Suprapubic skin (tissue), 4 donors: Measurements from ENCODE around the gene LNPEP. TPM values are rescaled to one million over a fixed set of nuclear protein-coding genes. Genes with fewer than 3 reads are reported as not detected.

Source experiments
- DNase-seq, 2 donors: peaks; one replicate each; pipeline ENCODE4 v3.0.0-alpha.2; 2019; ENCODE audit warnings: low spot score in 2 of 2
- H3K27ac ChIP-seq: fragments of 200-600 bp; sonication (generic); one replicate; pipeline ENCODE4 v1.5.1; 2019
- H3K27me3 ChIP-seq: fragments of 200-600 bp; sonication (generic); one replicate; pipeline ENCODE4 v1.5.1; 2019
- H3K36me3 ChIP-seq: fragments of 200-600 bp; sonication (generic); one replicate; pipeline ENCODE4 v1.5.1; 2019
- H3K4me1 ChIP-seq: fragments of 200-600 bp; sonication (generic); one replicate; pipeline ENCODE4 v1.5.1; 2019
- H3K4me3 ChIP-seq: fragments of 200-600 bp; sonication (generic); one replicate; pipeline ENCODE4 v1.5.1; 2019; ENCODE audit warnings: mild to moderate bottlenecking
- H3K9me3 ChIP-seq: fragments of 200-600 bp; sonication (generic); one replicate; pipeline ENCODE4 v1.5.1; 2019
- EP300 ChIP-seq: sonication (generic); formaldehyde crosslinking; IDR thresholded peaks from one replicate; pipeline ENCODE4 v1.6.1; 2017; ENCODE audit warnings: antibody characterized with exemption
- POLR2A ChIP-seq, 2 donors: fragments of 450-650 bp; IDR thresholded peaks; one replicate each; pipeline ENCODE4 v1.6.1; 2017; ENCODE audit warnings: antibody characterized with exemption in 2 of 2, mild to moderate bottlenecking in 2 of 2, moderate library complexity in 2 of 2
- POLR2AphosphoS5 ChIP-seq, 3 donors: sonication (generic); formaldehyde crosslinking; IDR thresholded peaks; one replicate each; pipeline ENCODE4 v1.6.1; 2017; ENCODE audit warnings: antibody characterized with exemption in 3 of 3
- WGBS: methylation state at CpG from one replicate; pipeline ENCODE4 v1.1.5; 2018; 5-methylcytosine and 5-hydroxymethylcytosine counted together
- total RNA-seq, 4 donors: library from RNA; depleted of rRNA; stranded (reverse); fragments of >200 nt; gene quantifications; one replicate each; pipeline ENCODE4 v1.1.0, GENCODE V29; 2016
- TF ChIP-seq, protein P1 (sequence below), 2 donors: fragments of 200-600 bp in 1 of 2; fragments of 450-650 bp in 1 of 2; sonication (generic) in 1 of 2; IDR thresholded peaks; one replicate each; pipeline ENCODE4 v1.5.1; 2016 to 2019; ENCODE audit warnings: antibody characterized with exemption in 2 of 2, mild to moderate bottlenecking in 1 of 2, moderate library complexity in 1 of 2

The LNPEP gene
- total RNA-seq, 4 donors from 2014 or later: 43.7 to 107 (median 69.9) TPM

DNA sequence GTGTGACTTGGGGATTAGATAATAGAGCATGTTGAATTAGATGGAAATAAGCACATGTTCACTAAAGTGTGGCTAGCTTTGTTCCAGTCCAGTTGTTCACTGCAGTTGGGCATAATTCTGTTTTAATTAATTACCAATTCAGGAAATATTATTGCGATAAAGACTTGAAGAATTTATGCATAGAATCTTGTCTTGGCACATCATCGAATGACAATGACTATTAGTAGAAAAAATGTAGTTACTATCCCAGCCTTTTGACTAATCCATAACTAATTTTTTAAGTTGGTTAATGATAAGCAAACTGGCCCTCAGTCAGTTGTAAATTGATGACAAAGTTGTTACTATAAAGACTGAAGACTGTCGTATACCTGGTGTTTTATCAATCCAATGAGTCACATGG lies 10.5 kb downstream of the LNPEP start:
- no peak for DNase-seq
- no peak for TF ChIP-seq POLR2A (IDR thresholded peaks at IDR 0.05)
- TF ChIP-seq EP300: no peak
- TF ChIP-seq, protein P1, sequence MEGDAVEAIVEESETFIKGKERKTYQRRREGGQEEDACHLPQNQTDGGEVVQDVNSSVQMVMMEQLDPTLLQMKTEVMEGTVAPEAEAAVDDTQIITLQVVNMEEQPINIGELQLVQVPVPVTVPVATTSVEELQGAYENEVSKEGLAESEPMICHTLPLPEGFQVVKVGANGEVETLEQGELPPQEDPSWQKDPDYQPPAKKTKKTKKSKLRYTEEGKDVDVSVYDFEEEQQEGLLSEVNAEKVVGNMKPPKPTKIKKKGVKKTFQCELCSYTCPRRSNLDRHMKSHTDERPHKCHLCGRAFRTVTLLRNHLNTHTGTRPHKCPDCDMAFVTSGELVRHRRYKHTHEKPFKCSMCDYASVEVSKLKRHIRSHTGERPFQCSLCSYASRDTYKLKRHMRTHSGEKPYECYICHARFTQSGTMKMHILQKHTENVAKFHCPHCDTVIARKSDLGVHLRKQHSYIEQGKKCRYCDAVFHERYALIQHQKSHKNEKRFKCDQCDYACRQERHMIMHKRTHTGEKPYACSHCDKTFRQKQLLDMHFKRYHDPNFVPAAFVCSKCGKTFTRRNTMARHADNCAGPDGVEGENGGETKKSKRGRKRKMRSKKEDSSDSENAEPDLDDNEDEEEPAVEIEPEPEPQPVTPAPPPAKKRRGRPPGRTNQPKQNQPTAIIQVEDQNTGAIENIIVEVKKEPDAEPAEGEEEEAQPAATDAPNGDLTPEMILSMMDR (IDR thresholded peaks at IDR 0.05): no peak
- TF ChIP-seq POLR2AphosphoS5 (IDR thresholded peaks at IDR 0.05): no peak
- Histone ChIP-seq H3K27ac (no peak overlapping the region), H3K4me1 (peaks cover 5% of the 10 kb centered on the region), H3K4me3 (no peak overlapping the region), H3K36me3 (no peaks in the 10 kb centered on the region), H3K9me3 (no peaks in the 10 kb centered on the region), H3K27me3 (no peaks in the 10 kb centered on the region)
- WGBS: 66% methylated on average over 3 of the region's 3 CpGs

DNA sequence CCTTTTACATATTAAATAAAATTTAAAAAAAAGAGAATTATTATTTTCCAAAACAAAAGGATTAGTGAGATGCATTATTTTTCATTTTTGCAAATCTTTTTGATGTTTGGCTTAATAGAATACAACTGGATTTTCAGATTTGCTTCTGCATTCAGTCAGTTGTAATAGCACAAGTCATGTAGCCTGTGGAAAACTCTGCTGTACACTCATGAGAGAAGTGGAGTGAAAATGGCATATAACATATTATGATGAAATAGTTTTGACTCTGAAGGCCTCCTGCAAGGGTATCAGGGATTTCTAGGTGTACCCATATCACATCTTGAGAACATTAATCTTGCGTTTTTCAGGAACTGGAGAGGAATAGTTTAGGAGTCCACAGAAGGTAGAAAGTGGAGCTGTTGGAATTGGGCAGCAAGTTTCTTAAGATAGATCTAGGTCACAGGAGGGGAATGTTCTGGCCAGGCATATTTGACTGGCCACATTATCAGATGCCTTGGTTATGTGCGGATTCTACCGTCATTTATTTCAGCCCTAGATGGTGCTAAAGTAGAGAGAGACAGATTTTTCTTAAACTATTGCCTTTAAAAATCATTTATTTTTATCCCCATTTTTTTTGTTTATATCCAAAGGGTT lies 16.4 kb downstream of the LNPEP start:
- no peaks in the 10 kb centered on the region for H3K36me3 ChIP-seq
- H3K4me3 ChIP-seq: no peak overlapping the region
- TF ChIP-seq EP300 (no peak), POLR2A (IDR thresholded peaks at IDR 0.05) (no peak), POLR2AphosphoS5 (IDR thresholded peaks at IDR 0.05) (no peak)
- TF ChIP-seq, protein P1 (IDR thresholded peaks at IDR 0.05): no peak
- H3K27me3 ChIP-seq: no peaks in the 10 kb centered on the region
- H3K4me1 ChIP-seq: peaks cover 22% of the 10 kb centered on the region
- no peaks in the 10 kb centered on the region for H3K9me3 ChIP-seq
- DNase-seq: no peak
- no peak overlapping the region for H3K27ac ChIP-seq
- 97% methylated on average over 3 of the region's 3 CpGs for WGBS

DNA sequence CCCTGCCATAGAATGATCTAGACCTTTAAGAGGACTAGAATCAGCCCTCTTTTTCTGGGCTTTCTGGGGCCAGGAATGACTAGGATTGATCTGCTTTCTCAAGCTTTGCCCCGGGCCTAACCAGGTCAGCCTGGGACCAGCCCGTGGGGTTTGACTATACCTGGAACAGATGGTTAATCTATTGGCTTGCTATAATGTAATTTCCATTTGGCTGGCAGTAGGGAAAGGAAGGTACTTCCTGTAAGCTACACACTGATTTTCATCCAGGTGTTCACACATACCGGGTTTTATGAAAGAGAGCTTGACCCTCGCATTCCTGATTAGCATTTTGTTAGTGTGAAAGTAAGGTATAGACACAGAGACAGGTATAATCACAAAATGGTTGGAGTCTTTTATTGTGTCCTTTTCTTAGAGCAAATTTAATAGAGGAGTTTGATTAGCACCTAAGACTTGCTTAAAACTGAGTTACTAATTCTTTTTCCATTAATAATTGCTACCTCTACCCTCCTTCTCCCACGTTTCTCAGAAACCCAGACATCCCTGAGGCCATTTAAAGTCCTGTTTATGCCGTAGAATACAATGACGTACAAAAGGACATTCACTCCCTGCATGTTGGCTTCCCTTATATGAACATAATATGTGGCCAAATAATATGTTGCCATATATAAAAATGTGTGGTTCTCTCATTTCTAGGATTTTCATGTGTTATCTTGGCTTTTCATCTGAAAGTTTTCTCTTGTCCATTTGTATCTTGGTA lies 17.3 kb downstream of the LNPEP start:
- no peak for DNase-seq
- Histone ChIP-seq H3K9me3 (no peaks in the 10 kb centered on the region), H3K36me3 (no peaks in the 10 kb centered on the region), H3K4me3 (no peak overlapping the region), H3K4me1 (peaks cover 30% of the 10 kb centered on the region), H3K27ac (peak overlapping the region; percentile 3), H3K27me3 (no peaks in the 10 kb centered on the region)
- WGBS: 56% methylated on average over 7 of the region's 7 CpGs
- TF ChIP-seq POLR2AphosphoS5 (IDR thresholded peaks at IDR 0.05): no peak
- no peak for TF ChIP-seq EP300
- TF ChIP-seq, protein P1 (IDR thresholded peaks at IDR 0.05): no peak
- TF ChIP-seq POLR2A (IDR thresholded peaks at IDR 0.05): no peak

DNA sequence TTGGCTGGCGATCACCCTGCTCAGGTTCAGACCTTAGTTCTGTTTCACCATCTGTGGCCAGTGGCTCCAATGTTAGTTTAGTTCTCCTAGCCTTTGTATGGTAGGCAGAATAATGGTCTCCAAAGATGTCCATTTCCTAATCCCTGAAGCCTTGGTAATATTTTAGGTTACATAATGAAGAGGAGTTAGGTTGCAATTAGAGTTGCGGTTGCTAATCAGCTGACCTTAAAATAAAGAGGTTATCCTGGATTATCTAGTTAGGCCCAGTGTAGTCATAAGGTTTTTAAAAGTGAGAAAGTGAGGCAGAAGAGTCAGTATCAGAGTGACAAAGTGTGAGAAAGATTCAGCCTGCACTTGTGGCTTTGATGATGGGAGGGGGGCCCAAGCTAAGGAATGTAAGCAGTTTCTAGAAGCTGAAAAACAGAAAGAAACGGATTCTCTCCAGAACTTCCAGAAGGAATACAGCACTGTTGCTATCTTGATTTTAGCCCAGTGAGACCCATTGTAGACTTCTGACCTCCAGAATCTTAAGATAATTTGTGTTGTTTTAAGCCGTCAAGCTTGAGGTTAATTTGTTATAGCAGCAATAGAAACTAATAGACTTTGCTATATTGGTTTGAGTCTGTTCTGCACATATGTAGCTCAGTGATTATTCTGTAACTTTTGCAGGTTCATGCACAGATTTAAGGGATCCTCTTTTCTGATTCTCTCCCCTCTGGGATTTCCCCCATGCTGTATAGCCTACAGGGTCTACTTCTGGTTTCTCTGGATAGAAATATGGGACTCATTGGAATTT lies 21.6 kb downstream of the LNPEP start:
- TF ChIP-seq EP300: no peak
- TF ChIP-seq, protein P1 (IDR thresholded peaks at IDR 0.05): no peak
- TF ChIP-seq POLR2AphosphoS5 (IDR thresholded peaks at IDR 0.05): no peak
- TF ChIP-seq POLR2A (IDR thresholded peaks at IDR 0.05): no peak
- Histone ChIP-seq H3K27ac (no peak overlapping the region), H3K9me3 (no peaks in the 10 kb centered on the region), H3K4me1 (peaks cover 48% of the 10 kb centered on the region), H3K27me3 (no peaks in the 10 kb centered on the region), H3K4me3 (no peak overlapping the region), H3K36me3 (no peaks in the 10 kb centered on the region)
- 88% methylated on average over 4 of the region's 4 CpGs for WGBS
- DNase-seq: no peak

DNA sequence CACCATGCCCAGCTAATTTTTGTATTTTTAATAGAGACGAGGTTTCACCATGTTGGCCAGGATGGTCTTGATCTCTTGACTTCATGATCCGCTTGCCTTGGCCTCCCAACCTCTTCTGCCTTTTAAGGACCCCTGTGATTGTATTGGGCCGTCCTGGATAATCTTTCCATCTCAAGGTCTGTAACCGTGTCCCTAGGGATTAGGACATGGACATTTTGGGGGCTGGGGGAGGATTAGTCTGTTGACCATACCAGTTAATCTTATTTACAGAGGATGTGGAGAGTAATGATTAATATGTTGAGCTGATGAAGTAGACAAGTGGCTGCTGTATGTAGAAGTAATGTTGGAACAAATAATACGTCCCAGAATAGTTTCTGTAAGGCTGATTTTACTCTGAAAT lies 23.1 kb downstream of the LNPEP start:
- Histone ChIP-seq H3K27ac (no peak overlapping the region), H3K4me1 (peaks cover 48% of the 10 kb centered on the region), H3K9me3 (no peaks in the 10 kb centered on the region), H3K27me3 (no peaks in the 10 kb centered on the region), H3K36me3 (no peaks in the 10 kb centered on the region), H3K4me3 (no peak overlapping the region)
- no peak for DNase-seq
- TF ChIP-seq, protein P1 (IDR thresholded peaks at IDR 0.05): no peak
- TF ChIP-seq EP300: no peak
- no peak for TF ChIP-seq POLR2AphosphoS5 (IDR thresholded peaks at IDR 0.05)
- no peak for TF ChIP-seq POLR2A (IDR thresholded peaks at IDR 0.05)
- WGBS: 94% methylated on average over 5 of the region's 5 CpGs
